ENCODE data around the gene BBC3. TPM values are rescaled to one million over a fixed set of nuclear protein-coding genes. Genes with fewer than 3 reads are reported as not detected.

Gene BBC3
- total RNA-seq, 3 donors from 2014 or later: 4.4 to 6.0 (median 5.7) TPM

DNA sequence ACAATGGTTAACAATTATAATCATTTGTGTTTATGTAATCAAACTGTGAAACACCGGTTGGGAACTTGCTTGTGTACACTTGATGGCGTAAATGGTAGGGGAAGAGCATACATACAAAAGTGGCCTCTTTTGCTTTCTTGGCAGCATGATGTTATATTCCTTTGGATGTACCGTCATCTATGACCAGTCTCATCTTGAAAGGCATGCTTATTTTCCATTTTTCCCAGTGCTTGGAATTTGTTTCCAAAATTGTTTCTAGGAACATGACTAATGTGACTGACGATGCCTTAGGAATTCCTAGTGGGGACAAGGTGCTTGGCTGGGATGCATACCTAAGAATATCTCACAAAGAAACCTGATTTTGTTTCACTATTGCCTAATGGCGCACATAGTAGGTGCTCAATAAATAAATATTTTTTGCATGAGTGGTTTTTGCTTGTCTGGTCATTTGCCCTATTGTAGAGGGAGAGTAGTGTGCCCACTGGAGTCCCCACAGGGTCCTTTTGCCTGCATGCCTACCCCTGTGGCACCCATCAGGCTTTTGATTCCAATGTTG lies 54.9 kb downstream of the BBC3 start:
- Mint-ChIP-seq H3K9me3 (no peaks in the 10 kb centered on the region), H3K4me1 (ENCODE audit: low read depth) (peaks cover 59% of the 10 kb centered on the region), H3K36me3 (ENCODE audit: insufficient read depth) (peaks cover 33% of the 10 kb centered on the region), H3K27me3 (ENCODE audit: low read depth) (no peaks in the 10 kb centered on the region), H3K4me3 (peak overlapping the region; percentile 64)
- ATAC-seq: peak in 1 of 2 donors; percentile 29
- no peak for DNase-seq

DNA sequence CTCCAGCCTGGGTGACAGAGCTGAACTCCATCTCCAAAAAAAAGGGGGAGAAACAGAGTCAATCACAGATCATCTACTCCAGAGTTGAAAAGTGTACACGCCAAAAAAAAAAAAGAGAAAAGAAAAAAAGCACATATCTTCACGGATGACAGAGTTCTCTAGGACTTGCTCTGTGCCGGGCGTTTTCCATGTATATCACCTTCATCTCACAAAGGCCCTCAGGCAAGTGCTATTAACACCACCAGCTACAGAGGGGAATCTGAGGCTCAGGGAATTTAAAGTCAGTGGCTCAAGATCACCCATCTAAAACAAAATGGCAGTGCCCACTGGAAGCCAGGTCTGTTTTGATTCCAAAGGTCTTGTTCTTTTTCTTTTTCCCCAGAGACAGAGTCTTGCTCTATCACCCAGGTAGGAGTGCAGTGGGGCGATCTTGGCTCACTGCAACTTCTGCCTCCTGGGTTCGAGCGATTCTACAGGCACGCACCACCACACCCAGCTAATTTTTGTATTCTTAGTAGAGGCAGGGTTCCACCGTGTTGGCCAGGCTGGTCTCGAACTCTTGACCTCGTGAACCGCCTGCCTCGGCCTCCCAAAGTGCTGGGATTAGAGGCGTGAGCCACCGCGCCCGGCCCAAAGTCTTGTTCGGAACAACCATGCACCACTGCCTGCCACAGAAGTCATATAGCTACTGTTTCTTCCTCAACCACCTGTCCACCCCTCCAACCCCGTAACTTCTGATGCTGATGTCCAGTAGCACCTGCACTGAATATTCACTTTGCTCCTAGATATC lies 58.1 kb downstream of the BBC3 start:
- no peak overlapping the region for H3K4me3 Mint-ChIP-seq
- DNase-seq (no peak), ATAC-seq (no peak)
- peaks cover 37% of the 10 kb centered on the region for H3K36me3 Mint-ChIP-seq (ENCODE audit: insufficient read depth)
- H3K27me3 Mint-ChIP-seq (ENCODE audit: low read depth): no peaks in the 10 kb centered on the region
- no peaks in the 10 kb centered on the region for H3K9me3 Mint-ChIP-seq
- H3K4me1 Mint-ChIP-seq (ENCODE audit: low read depth): peaks cover 40% of the 10 kb centered on the region

Other genes with a start within 250 kb of the BBC3 start
- under 1 TPM in 1 of 3 donors, not detected in 2; 0.14 TPM for gene NPAS1, start 211.4 kb downstream of the BBC3 start, total RNA-seq
- 10 to 100 TPM; 57.1 to 61.6 (median 57.6) TPM for gene TMEM160, start 182.6 kb downstream of the BBC3 start, total RNA-seq
- gene ZC3H4, start 117.4 kb downstream of the BBC3 start, total RNA-seq: 10 to 100 TPM; 77.7 to 91.6 (median 90.4) TPM
- gene SAE1, start 100.4 kb downstream of the BBC3 start, total RNA-seq: 100 to 1,000 TPM in 1 of 3 donors, 10 to 100 TPM in 2; 90.0 to 112 (median 99.3) TPM
- 10 to 100 TPM; 24.0 to 34.5 (median 30.4) TPM for gene CCDC9, start 25.3 kb upstream of the BBC3 start, total RNA-seq
- gene INAFM1, start 43.7 kb upstream of the BBC3 start, total RNA-seq: 10 to 100 TPM in 2 of 3 donors, 1 to 10 TPM in 1; 9.9 to 10.1 (median 10.0) TPM
- gene C5AR1, start 78.7 kb upstream of the BBC3 start, total RNA-seq: under 1 TPM; 0.63 to 0.83 (median 0.68) TPM
- not detected for gene C5AR2, start 101.0 kb upstream of the BBC3 start, total RNA-seq
- gene DHX34, start 118.1 kb upstream of the BBC3 start, total RNA-seq: 10 to 100 TPM; 38.1 to 41.0 (median 38.6) TPM
- gene MEIS3, start 188.3 kb upstream of the BBC3 start, total RNA-seq: under 1 TPM in 1 of 3 donors, not detected in 2; 0.16 TPM
- gene SLC8A2, start 240.7 kb upstream of the BBC3 start, total RNA-seq: under 1 TPM in 1 of 3 donors, not detected in 2; 0.05 TPM

All from activated T-cell treated with anti-CD3 and anti-CD28 coated beads, Interleukin-2, amount 50 U/mL, for 4 hours (primary cell).